NCI-H510A treated with DMSO at 0.1 percent for 48 hours (cell line): ENCODE data around the gene RRBP1.

Experiments
- DNase-seq: peaks from one replicate; lab custom pipeline; 2025; lab: John Stamatoyannopoulos, UW

RRBP1 gene

DNA sequence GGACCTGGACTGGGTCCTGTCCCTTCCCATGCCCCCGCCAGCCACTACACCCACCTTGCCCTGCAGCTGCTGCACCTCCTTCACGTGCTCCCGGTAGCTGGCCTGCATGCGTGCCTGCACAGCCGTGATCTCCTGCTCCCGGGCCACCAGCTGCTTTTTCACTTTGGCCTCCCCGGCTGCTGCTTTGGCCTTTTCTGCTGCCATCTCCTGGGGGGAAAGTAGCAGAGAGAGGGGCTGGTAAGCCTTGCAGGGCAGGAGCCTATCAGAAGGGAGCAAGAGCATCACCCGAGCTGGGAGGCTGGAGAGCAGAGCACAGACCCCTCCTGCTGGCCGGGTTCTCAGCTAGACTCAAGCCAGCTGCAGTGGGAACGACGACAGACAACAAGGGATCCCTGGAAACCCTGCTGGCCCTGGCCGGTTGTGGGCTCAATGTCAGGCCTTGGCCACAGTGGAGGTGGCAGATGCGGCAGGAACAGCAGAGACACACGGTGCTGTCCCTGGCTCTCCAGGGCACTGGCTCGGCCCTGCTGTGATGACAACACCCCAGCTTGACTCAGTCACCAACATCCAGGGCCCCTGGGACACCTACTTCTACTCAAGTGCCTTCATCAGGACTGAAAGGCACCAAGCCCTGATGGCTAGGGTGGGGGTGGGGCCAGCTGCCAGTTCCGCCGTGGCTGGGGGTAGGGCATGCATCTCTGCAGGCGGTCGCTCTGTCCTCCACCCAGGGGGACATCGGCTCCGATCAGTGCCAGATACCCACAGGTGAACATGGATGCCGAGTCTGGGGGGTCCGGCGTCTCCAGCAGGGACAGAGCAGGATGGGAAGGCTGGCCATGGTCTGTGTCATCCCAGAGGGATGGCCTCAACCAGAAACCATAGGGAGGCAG is 45.3 kb downstream of the RRBP1 start:
- DNase-seq = no peak

DNA sequence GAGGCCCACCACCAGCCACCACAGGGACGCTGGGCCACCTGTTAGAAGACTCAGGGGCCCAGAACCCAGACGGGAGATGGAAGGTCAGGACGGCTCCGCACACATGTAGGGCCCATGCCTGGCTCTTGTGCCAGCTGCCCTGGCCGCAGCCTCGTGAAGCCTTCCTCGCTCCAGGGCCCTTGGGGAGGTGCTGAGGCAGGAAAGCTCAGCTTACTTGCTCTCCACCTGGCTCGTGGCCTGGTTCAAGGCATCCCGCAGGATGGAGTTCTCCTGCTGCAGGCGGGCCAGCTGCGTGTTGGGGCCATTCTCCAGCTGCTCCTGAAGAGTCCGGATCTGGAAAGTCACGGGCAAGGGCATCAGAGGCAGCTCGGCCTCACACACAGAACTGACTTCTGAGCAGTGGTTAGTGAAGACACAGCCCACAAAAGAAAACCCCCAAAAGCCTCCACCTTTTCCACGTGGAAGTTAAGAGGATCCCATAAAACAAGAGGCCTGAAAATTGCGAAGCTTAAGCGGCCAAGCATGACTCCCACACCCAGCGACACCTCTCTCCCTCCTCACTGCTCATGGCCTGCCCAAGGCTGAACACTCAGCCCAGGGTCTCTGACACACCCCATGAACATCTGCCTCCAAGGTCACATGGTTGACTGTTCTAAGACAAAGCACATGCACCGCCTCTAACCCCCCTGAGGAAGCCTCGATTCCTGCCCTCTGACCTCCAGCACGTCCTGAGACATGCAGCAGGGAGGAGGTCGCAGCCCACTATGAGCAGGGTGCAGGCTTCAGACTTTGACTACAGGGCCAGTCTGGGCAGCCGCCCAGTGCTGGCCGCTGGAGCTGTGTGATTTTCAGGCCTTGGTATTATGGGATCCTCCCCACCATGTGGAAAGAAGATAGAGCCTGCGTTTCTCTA is 46.5 kb downstream of the RRBP1 start:
- no peak for DNase-seq

DNA sequence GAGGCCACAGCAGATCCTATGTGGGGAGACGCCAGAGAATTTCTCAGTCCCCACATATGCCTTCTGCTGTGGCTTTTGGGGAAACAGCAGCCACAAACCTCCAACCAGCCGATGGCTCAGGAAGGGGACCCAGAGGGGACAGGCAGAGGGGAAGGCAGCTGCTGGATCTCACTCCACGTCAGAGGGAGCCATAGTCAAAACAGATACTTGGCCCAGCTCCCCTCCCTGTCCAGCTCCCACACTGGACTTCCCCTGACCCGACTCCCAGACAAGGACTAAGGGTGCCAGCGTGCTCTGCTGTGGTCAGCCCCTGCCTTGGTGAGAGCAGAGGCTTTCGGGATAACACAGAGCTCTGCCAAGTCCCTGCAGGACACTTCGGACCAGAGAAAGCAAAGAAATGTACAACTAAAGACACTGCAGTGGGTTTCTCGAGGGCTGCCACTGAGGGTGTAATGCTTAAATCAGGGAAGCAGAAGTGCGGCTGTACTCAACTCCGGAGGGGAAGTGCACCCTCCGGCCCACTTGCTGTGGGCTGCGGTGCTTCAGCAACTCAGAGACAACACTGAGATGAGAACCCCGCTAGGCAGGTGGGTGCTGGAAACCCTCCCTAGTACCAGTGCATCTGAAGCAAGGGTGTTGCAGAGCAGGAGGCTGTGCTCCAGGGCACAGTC is 47.2 kb downstream of the RRBP1 start:
- no peak for DNase-seq

DNA sequence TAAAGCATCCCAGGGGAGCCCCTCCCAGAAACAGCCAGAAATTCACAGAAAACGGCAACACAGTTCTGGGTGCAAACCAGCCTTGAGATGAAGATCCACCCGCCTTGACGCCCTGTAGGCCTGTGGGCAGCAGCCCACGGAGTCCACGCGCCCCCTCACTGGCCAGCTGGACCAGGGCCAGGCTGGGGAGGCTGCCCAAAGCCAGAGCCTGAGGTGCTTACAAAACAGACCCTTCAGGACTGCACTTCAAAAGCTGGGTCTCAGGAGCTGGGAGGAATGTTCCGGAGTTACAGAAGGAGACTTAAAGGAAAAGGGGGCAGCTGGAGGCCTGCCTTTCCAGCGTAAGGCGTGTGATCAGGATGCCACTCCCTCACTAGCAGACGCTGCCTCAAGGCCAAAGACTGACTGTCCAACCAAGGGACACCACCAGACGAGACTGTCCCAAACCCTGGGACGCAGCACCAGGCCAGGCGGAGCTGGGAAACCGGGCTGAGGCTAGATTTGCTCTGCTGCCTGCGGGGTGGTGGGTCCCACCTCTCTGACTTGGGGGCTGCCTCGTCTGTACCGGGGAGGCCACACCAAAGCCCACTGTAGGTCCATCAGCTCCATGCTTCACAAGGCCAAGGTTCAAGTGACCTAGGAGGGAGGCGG is 48.1 kb downstream of the RRBP1 start:
- DNase-seq = no peak

DNA sequence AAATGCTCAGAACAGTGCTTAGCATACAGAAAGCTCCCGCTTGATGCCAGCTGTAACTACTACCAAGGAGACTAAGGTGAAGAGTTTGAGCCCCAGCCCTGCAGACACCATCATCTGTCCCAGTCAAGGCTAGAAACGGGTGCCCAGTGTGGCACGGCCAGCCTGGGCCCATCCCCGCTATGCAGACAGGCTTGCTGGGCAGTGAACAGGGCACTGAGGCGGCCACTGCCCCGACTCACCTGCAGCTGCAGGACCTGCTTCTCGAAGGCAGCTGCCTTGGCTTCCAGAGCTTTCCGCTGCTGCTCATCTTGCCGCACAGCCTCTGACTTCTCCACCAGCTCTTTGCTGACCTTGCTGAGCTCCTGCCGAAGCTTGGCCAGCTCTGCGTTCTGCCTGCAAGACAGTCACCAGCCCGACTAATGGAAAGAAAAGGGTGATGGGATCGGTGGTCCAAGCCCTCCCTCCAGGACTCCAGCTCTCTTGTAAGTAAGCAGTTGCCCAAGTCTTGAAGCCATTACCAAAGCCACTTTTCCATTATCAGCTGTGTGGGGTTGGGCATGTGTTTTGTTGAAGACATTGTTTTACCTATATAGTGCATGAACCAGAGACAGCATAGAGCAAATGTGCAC is 48.7 kb downstream of the RRBP1 start:
- no peak for DNase-seq

DNA sequence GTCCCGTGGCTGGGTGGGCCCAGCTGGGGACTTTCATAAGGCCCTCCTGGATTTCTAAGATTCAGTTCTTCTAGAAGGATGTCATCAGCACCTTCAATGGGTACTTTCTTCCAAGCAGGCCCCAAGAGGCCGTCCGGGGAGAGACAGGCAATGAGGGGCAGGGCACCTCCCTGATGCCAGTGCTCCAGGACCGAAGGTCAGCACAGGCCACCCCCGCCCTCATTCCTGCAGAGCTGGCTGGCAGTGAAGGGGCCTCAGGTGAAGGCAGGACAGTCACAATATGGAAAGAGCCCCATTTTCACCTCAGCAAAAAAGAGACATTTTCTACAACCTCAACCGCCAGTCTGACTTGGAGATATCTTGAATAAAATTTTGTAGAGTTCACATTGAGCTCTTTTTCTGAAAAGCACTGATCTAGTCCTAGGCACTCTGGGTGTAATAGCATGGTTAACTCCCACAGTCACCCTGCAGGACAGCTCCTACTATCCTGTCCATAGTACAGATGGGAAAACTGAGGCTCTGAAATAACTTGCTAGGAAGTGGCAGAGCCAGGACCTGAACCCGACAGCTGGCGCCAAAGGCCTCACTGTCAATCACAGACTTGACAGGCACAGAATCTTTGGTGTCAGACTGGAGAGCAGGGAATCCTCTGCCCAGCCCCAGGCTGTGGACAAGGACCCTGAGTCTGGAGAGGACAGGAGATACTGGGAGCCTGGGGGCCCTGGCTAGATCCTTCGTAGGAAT is 50.3 kb downstream of the RRBP1 start:
- no peak for DNase-seq

DNA sequence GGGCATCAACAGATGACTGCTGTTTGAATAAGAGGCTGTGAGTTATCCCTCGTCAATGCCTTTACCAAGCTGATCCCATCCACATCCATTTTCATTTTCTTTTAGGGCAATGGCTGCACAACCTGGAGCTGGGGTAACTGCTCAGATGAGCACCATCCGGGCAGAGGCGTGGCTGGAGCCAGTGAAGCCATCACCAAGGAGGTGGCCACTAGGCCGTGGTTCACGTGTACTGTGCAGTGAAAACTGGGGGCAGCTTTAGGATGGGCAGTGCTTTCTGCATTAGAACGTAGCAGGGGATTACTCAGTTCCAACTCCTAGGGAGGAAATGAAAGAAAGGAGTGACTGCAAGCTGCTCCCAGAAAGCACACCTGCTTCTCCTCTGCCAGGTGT is 51.2 kb downstream of the RRBP1 start:
- DNase-seq = no peak

DNA sequence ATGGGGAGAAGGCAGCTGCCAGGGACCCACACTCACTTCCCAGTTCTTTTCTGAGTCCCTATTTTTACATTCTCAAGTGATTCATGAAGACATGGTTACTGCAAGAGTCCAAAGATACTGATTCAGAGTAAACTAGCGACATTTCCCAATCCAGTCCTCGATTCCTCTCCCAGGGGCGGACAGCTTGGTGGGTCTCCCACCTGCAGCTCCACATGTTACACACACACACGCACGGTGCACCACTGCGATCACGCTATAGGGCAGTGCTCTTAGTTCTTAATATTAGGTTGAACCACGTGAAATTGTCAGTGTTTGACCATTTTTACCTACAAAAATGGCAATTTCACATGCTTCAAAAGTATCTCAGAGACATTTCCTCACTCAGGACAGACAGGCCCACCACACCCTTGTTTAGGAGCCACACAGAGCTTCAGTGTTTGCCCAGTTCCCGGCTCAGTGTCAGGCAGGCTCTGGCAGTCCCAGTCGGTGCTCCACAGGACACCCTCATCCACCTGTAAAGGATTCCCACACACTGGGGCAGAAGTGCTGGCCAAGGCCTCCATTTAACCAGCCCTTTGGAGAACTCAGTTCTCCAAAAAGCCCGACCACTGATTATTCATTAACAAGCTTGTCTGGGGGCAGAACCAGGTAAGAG is 51.8 kb downstream of the RRBP1 start:
- no peak for DNase-seq

DNA sequence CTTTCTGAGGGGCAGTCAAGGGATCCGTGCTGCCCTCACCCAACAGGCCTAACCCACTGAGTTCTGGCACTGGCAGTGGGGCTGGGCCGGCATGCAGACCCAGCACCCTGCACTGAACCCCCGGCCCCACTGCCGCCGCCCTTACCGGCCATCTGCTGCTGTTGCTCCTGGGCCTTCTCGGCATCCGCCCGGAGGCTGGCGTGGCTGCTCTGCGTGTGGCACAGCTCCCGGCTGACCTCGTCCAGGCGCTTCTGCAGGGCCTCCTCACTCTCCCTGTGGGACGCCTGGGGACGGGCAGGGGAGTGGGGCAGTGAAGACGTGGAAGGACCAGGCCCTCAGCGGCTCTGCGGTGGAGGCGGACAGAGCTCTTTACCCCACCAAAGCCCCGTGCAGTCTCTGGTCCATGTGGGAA is 52.4 kb downstream of the RRBP1 start:
- no peak for DNase-seq

DNA sequence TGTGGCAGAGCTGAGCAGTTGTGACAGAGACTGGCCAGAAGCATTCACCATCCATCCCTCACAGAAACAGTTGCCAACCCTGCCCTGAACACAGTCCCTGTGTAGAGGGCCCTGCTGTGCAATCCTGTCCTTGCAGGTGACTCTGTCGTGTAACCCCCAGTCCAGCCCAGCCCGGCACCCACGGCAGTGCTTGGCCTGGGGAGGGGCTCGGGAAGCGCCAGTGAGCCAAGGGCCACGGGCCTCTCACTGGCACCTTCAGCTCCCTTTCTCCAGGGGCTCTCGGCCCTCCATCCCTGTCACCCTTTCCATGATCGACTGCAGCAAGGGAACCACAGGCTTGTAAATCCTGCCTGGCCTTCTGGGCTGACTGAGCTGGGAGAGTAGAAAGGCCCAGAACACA is 53.0 kb downstream of the RRBP1 start:
- no peak for DNase-seq

DNA sequence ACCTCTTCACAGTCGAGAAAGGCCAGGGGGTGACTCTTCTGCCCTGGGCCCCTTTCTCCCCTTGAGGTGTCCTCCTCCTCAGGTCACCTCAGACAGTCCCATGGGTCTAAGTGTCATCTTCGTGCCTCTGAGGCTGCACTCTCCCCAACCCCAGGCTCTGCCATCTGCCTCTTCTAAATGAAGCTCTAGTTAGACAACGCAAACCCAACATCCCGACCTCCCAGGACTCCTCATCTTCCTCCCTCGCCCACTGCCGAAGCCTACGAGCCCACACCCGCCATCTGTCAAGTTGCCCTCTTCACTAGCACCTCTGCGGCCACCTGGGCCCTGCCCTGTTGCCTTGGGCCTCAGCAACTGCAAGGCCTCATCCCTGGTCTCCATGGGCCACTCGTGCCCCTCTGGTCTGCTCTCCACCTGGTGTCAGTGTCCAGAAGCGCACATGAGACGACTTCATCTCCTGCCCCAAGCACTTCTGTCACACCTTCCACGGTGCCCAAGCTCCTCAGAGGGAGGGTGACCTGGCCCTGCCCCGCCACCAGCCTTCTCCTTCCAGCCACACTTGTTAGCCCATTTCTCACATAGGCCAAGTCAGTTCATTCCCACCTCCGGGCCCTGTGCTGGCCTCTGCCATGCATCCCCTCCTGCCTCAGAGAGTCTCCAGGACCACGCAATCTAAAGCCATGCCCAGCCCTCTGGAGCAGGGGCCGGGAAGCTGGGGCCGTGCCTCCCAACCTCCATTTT is 53.8 kb downstream of the RRBP1 start:
- no peak for DNase-seq

DNA sequence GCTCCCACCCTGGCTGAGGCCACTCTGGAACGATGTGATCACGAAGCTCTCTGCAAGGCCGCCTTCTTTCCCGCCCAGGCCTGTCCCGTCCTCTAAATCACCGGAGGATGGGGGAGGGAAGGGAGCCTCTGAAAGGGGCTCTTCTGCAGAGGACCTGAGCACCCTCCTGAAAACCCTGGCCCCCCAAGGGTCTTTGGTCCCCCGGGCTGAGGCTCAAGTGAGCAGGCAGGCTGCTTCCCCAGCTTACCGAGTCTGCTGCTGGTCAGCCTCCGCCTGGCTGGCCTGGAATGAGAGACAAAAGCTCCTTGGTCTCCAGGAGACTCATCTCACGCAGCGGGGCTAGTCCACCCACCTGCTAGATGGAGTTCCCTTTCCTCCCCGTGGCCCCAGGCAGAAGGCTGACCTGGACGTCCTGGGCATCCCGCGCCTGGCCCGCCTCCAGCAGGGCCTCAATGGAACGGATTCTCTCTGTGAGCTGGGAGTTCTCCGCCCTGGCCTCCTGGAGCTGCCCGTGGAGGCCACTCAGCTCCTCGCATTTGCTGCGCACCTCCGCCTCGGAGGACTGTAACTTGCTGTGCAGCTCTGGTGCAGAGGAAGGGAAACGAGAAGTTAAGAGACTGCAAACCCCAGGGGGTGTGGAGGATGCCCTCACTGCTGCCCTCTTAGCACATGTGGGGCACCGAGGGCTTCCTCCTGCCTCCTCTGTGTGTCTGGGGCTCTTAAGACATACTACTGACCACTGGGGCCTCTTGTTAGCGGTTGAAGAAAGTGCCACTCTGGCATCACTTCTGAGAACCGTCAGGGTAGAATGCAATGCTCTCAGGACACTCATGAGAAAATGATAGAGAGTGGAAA is 54.7 kb downstream of the RRBP1 start:
- no peak for DNase-seq

DNA sequence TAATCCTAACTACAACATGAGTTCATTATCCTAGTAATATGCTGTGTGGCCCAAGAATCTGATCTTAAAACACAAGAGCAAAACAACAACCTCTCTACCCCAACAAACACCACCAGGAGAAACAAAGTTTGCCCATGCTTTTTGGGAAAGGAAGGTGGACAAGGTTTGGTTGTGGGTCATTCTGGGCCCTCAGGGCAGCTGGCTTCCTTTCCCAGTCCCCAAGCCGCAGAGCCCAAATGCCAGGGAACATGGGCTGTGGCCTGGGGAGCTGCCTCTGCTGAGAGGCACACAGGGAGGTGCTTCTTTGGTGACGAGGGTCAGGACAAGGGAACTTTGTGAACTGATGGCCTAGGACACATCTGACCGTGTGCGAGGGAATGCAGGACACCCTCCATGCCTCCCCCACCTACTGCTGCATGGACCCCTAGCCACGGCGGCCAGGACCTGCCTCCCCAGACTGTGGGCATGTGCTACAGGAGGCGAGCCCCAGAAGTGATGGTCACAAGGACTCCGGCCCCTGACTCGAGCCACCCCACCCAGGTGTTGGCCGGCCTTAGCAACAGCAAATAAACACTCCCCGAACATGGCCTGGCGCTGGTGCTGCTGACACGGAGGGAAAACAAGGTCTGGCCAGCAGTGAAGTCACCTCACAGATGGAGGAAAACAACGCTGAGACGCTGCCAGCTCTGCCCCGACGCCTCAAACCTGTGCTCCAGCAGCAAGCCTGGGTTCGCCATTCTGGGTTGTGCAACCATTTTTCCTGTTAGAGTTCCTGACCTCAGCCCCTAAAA is 55.6 kb downstream of the RRBP1 start:
- DNase-seq = no peak

DNA sequence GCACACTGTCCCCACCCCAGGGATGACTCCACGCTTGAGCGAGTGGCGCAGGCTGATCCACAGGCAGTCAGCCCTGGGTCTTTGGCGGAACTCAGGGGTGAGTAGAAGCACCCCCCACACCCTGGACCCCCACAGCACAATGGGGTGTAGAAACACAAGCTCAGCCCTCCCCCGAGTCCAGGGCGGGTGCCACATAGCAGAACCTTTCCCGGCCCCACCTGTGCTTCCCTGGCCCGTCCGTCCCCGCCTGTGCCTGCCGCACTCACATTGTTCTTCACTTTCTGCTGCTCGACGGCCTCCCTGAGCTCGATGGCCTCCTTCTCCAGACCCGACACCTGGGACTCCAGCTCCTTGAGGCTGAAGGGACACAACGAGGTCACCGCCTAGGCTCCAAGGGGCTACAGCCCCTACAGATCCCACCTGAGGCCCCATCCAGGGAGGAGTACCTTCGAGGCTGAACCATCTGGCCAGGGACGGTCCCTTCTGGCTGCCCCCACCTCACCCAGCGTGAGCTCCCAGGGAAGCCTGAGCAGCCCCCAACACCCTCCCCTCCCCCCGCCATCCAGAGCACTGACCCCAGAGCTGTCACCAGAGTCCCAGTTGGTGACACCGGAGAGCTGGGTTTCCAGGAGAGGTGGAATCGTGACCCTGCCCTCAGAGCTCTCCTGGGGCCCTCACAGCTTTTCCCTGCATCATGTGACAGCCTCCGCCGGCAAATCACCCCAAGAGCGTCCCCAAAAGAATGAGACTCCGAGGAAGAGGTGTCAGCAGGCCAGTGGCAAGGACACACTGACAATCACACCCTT is 56.6 kb downstream of the RRBP1 start:
- no peak for DNase-seq

DNA sequence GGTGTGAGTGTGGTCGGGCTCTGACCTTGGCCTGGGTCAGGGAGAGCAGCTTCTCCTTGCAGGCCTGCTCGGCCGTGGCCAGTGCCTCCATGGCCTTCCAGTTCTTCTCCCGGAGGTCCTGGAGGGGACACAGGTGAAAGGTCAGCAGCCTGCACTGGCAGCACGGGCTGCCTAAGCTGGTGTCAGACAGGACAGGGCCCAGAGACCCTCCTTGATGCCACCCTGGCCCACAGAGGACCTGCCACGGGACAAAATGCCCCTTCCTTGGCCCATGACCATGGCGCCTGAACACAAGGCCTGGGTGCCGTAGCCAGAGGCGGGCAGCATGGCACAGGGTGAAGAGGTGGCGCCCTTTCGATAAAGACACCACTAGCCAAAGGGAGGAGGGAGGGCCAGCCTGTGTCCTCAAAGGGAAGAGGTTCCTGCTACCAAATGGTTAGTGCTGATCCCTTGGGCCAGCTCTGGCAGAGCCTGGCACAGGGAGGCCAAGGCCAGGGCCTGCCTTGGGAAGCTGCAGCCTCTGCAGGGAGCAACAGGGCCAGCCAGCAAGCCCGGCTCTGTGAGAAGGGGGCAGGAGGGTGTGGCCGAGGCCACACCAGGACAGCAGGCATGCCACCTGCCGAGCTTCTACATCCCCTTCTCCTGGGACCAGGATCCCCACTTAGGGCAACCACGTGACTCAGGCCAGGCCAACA is 57.3 kb downstream of the RRBP1 start:
- DNase-seq = no peak

DNA sequence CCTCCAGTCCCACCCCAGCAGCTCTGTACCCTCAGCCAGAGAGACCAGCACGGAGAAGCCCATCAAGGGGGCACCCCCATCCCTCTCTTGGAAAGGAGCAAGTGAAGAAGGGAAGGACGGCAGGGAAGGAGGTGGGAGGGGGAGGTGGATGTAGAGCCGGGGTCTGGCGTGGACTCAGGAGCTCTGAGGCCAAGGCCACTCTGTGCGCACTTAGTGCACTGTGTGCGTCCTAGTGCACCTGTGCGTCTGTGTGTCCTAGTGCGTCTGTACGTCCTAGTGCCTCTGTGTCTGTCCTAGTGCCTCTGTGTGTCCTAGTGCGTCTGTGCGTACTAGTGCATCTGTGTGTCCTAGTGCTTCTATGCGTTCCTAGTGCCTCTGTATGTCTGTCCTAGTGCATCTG is 58.0 kb downstream of the RRBP1 start:
- no peak for DNase-seq
